Suprapubic skin (tissue), 3 donors: Measurements from ENCODE around the gene IFT27.

Experiments
- CTCF ChIP-seq, 2 donors: fragments of 200-600 bp in 1 of 2; fragments of 450-650 bp in 1 of 2; sonication (generic) in 1 of 2; IDR thresholded peaks; one replicate each; pipeline ENCODE4 v1.5.1; 2016 to 2019; ENCODE audit warnings: antibody characterized with exemption in 2 of 2, mild to moderate bottlenecking in 1 of 2, moderate library complexity in 1 of 2
- EP300 ChIP-seq: sonication (generic); formaldehyde crosslinking; IDR thresholded peaks from one replicate; pipeline ENCODE4 v1.6.1; 2017; ENCODE audit warnings: antibody characterized with exemption
- POLR2A ChIP-seq, 2 donors: fragments of 450-650 bp; IDR thresholded peaks; one replicate each; pipeline ENCODE4 v1.6.1; 2017; ENCODE audit warnings: antibody characterized with exemption in 2 of 2, mild to moderate bottlenecking in 2 of 2, moderate library complexity in 2 of 2

- TF ChIP-seq CTCF (IDR thresholded peaks at IDR 0.05), result no peak
- TF ChIP-seq EP300, result no peak
- TF ChIP-seq POLR2A (IDR thresholded peaks at IDR 0.05), result no peak
Measured at GRCh38 chr22:36783743-36784142, 7.8 kb upstream of the IFT27 start.
